ENCODE data around the gene NME1.

- TF ChIP-seq, protein P1, sequence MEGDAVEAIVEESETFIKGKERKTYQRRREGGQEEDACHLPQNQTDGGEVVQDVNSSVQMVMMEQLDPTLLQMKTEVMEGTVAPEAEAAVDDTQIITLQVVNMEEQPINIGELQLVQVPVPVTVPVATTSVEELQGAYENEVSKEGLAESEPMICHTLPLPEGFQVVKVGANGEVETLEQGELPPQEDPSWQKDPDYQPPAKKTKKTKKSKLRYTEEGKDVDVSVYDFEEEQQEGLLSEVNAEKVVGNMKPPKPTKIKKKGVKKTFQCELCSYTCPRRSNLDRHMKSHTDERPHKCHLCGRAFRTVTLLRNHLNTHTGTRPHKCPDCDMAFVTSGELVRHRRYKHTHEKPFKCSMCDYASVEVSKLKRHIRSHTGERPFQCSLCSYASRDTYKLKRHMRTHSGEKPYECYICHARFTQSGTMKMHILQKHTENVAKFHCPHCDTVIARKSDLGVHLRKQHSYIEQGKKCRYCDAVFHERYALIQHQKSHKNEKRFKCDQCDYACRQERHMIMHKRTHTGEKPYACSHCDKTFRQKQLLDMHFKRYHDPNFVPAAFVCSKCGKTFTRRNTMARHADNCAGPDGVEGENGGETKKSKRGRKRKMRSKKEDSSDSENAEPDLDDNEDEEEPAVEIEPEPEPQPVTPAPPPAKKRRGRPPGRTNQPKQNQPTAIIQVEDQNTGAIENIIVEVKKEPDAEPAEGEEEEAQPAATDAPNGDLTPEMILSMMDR (conservative IDR thresholded peaks at IDR 0.05; ENCODE audit: low read length): no peak
- no peak for TF ChIP-seq EZH2phosphoT487 (IDR thresholded peaks at IDR 0.05; ENCODE audit: borderline replicate concordance, low read depth, low read length)
Observed at GRCh38 chr17:51119415-51120356, 33.7 kb upstream of the NME1 start.
